Neural cell (in vitro differentiated cells): ENCODE data around the gene DOK1. TPM values are rescaled to one million over a fixed set of nuclear protein-coding genes. Genes with fewer than 3 reads are reported as not detected.

Source experiments
- H2AFZ ChIP-seq: fragments of 200-600, 300-800 bp; sonication (generic), shearing (Covaris generic); 2 replicates; pipeline ENCODE4 v1.6.0; 2014; ENCODE audit warnings: low read depth, mild to moderate bottlenecking, antibody characterized with exemption, low read length, moderate library complexity
- H3F3A ChIP-seq: fragments of 200-600 bp; shearing (Covaris generic); 2 replicates; pipeline ENCODE4 v1.6.1; 2016; ENCODE audit warnings: mild to moderate bottlenecking, moderate library complexity, mixed read lengths, antibody characterized with exemption, low read length; ENCODE audit not compliant: insufficient read depth, poor library complexity, severe bottlenecking
- H3K27ac ChIP-seq: fragments of 200-600, 300-800 bp; sonication (generic), shearing (Covaris generic); 2 replicates; pipeline ENCODE4 v1.5.1; 2014; ENCODE audit warnings: mild to moderate bottlenecking, low read length, moderate library complexity
- H3K27me3 ChIP-seq: fragments of 300-800, 200-600 bp; sonication (generic), shearing (Covaris generic); 2 replicates; pipeline ENCODE4 v1.6.0; 2014; ENCODE audit warnings: mild to moderate bottlenecking, low read depth, low read length, moderate library complexity; ENCODE audit not compliant: insufficient read depth
- H3K36me3 ChIP-seq: fragments of 300-800, 200-600 bp; sonication (generic), shearing (Covaris generic); 2 replicates; pipeline ENCODE4 v1.5.1; 2014; ENCODE audit warnings: mild to moderate bottlenecking, antibody characterized with exemption, low read length, moderate library complexity; ENCODE audit not compliant: insufficient read depth
- H3K4me2 ChIP-seq: fragments of 300-800, 200-600 bp; sonication (generic), shearing (Covaris generic); 2 replicates; pipeline ENCODE4 v1.6.0; 2014; ENCODE audit warnings: mild to moderate bottlenecking, low read length
- H3K4me3 ChIP-seq: fragments of 300-800, 200-600 bp; sonication (generic), shearing (Covaris generic); 2 replicates; pipeline ENCODE4 v1.5.1; 2014; ENCODE audit warnings: mild to moderate bottlenecking, low read length, moderate library complexity
- H3K79me2 ChIP-seq: fragments of 200-600 bp; shearing (Covaris generic); replicated peaks from 2 replicates; pipeline ENCODE4 v1.6.0; 2014; ENCODE audit warnings: mild to moderate bottlenecking, low read length, moderate library complexity; ENCODE audit not compliant: insufficient read depth
- H3K9ac ChIP-seq: fragments of 300-800, 200-600 bp; sonication (generic), shearing (Covaris generic); 2 replicates; pipeline ENCODE4 v1.6.1; 2016; ENCODE audit warnings: mild to moderate bottlenecking, low read length, mixed read lengths
- H3K9me2 ChIP-seq: fragments of 200-600 bp; shearing (Covaris generic); 2 replicates; pipeline ENCODE4 v1.6.1; 2016; ENCODE audit warnings: mild to moderate bottlenecking, low read length, mixed read lengths; ENCODE audit not compliant: insufficient read depth
- H3K9me3 ChIP-seq: fragments of 200-600, 300-800 bp; sonication (generic), shearing (Covaris generic); 2 replicates; pipeline ENCODE4 v1.6.1; 2016; ENCODE audit warnings: mild to moderate bottlenecking, mixed run types, low read length, moderate library complexity, mixed read lengths
- H4K20me1 ChIP-seq: fragments of 200-600 bp; shearing (Covaris generic); 2 replicates; pipeline ENCODE4 v1.6.1; 2016; ENCODE audit warnings: mild to moderate bottlenecking, mixed run types; ENCODE audit not compliant: insufficient read depth
- EP300 ChIP-seq: fragments of 450-650 bp; conservative IDR thresholded peaks from 2 replicates; pipeline ENCODE4 v1.6.1; 2014; ENCODE audit warnings: antibody characterized with exemption, mild to moderate bottlenecking, moderate library complexity; ENCODE audit not compliant: poor library complexity, severe bottlenecking
- EZH2 ChIP-seq: fragments of 200-600, 300-800 bp; shearing (Covaris generic), sonication (generic); IDR thresholded peaks from 2 replicates; pipeline ENCODE4 v1.6.1; 2014; ENCODE audit warnings: antibody characterized with exemption, low read length, borderline replicate concordance, mild to moderate bottlenecking; ENCODE audit not compliant: insufficient read depth, poor library complexity, severe bottlenecking
- MXI1 ChIP-seq: fragments of 450-650 bp; conservative IDR thresholded peaks from 2 replicates; pipeline ENCODE4 v1.6.1; 2014; ENCODE audit warnings: antibody characterized with exemption, mild to moderate bottlenecking; ENCODE audit not compliant: poor library complexity, severe bottlenecking
- POLR2AphosphoS5 ChIP-seq: IDR thresholded peaks from 2 replicates; pipeline ENCODE4 v1.6.1; 2012
- RAD21 ChIP-seq: fragments of 450-650 bp; conservative IDR thresholded peaks from 2 replicates; pipeline ENCODE4 v1.6.1; 2014; ENCODE audit warnings: antibody characterized with exemption, mild to moderate bottlenecking, moderate library complexity
- SMC3 ChIP-seq: fragments of 450-650 bp; conservative IDR thresholded peaks from 2 replicates; pipeline ENCODE4 v1.6.1; 2014; ENCODE audit warnings: antibody characterized with exemption, mild to moderate bottlenecking, moderate library complexity; ENCODE audit not compliant: poor library complexity
- TAF1 ChIP-seq: IDR thresholded peaks from 2 replicates; pipeline ENCODE4 v1.6.1; 2012; ENCODE audit warnings: low read depth
- polyA plus RNA-seq: library from polyadenylated mRNA; depleted of rRNA; stranded (reverse); fragments of >200 nt; gene quantifications from 2 replicates; pipeline ENCODE4 v1.2.3, GENCODE V29; 2014
- TF ChIP-seq, protein P1 (sequence below): IDR thresholded peaks from 2 replicates; pipeline ENCODE4 v1.6.1; 2012; ENCODE audit warnings: borderline replicate concordance
- TF ChIP-seq, protein P2 (sequence below): fragments of 450-650 bp; IDR thresholded peaks from 2 replicates; pipeline ENCODE4 v1.5.1; 2014; ENCODE audit warnings: antibody characterized with exemption, mild to moderate bottlenecking, moderate library complexity; ENCODE audit not compliant: poor library complexity, severe bottlenecking

Gene DOK1
- polyA plus RNA-seq, 1 donor from 2014 or later, result 0.79 TPM

- H3K79me2 ChIP-seq, result no peaks in the 10 kb centered on the region
- TF ChIP-seq RAD21 (no peak), EP300 (no peak), EZH2 (no peak), MXI1 (no peak), TAF1 (no peak), POLR2AphosphoS5 (no peak), SMC3 (no peak)
- TF ChIP-seq, protein P1, sequence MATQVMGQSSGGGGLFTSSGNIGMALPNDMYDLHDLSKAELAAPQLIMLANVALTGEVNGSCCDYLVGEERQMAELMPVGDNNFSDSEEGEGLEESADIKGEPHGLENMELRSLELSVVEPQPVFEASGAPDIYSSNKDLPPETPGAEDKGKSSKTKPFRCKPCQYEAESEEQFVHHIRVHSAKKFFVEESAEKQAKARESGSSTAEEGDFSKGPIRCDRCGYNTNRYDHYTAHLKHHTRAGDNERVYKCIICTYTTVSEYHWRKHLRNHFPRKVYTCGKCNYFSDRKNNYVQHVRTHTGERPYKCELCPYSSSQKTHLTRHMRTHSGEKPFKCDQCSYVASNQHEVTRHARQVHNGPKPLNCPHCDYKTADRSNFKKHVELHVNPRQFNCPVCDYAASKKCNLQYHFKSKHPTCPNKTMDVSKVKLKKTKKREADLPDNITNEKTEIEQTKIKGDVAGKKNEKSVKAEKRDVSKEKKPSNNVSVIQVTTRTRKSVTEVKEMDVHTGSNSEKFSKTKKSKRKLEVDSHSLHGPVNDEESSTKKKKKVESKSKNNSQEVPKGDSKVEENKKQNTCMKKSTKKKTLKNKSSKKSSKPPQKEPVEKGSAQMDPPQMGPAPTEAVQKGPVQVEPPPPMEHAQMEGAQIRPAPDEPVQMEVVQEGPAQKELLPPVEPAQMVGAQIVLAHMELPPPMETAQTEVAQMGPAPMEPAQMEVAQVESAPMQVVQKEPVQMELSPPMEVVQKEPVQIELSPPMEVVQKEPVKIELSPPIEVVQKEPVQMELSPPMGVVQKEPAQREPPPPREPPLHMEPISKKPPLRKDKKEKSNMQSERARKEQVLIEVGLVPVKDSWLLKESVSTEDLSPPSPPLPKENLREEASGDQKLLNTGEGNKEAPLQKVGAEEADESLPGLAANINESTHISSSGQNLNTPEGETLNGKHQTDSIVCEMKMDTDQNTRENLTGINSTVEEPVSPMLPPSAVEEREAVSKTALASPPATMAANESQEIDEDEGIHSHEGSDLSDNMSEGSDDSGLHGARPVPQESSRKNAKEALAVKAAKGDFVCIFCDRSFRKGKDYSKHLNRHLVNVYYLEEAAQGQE, result no peak
- TF ChIP-seq, protein P2, sequence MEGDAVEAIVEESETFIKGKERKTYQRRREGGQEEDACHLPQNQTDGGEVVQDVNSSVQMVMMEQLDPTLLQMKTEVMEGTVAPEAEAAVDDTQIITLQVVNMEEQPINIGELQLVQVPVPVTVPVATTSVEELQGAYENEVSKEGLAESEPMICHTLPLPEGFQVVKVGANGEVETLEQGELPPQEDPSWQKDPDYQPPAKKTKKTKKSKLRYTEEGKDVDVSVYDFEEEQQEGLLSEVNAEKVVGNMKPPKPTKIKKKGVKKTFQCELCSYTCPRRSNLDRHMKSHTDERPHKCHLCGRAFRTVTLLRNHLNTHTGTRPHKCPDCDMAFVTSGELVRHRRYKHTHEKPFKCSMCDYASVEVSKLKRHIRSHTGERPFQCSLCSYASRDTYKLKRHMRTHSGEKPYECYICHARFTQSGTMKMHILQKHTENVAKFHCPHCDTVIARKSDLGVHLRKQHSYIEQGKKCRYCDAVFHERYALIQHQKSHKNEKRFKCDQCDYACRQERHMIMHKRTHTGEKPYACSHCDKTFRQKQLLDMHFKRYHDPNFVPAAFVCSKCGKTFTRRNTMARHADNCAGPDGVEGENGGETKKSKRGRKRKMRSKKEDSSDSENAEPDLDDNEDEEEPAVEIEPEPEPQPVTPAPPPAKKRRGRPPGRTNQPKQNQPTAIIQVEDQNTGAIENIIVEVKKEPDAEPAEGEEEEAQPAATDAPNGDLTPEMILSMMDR, result no peak
- H4K20me1 ChIP-seq, result no peaks in the 10 kb centered on the region
- H3K27me3 ChIP-seq, result no peaks in the 10 kb centered on the region
- no peak overlapping the region for H3K4me3 ChIP-seq
- H3K4me2 ChIP-seq, result no peak overlapping the region
- H3K9me2 ChIP-seq, result no peaks in the 10 kb centered on the region
- no peaks in the 10 kb centered on the region for H3K9me3 ChIP-seq
- H3K36me3 ChIP-seq, result no peaks in the 10 kb centered on the region
- H3F3A ChIP-seq, result no peaks in the 10 kb centered on the region
- H3K27ac ChIP-seq, result no peak overlapping the region
- H2AFZ ChIP-seq, result no peak overlapping the region
- H3K9ac ChIP-seq, result no peak overlapping the region
Observed at GRCh38 chr2:74569686-74570085, 15.2 kb downstream of the DOK1 start.

- TF ChIP-seq, protein P2, result no peak
- no peak for TF ChIP-seq POLR2AphosphoS5
- TF ChIP-seq TAF1, result no peak
- TF ChIP-seq, protein P1, result no peak
- TF ChIP-seq SMC3, result no peak
- H2AFZ ChIP-seq, result no peak overlapping the region
- H3K9ac ChIP-seq, result no peak overlapping the region
- no peaks in the 10 kb centered on the region for H3F3A ChIP-seq
- no peak overlapping the region for H3K4me3 ChIP-seq
- no peaks in the 10 kb centered on the region for H3K79me2 ChIP-seq
- no peak overlapping the region for H3K4me2 ChIP-seq
- H3K9me2 ChIP-seq, result no peaks in the 10 kb centered on the region
- no peaks in the 10 kb centered on the region for H3K9me3 ChIP-seq
- no peaks in the 10 kb centered on the region for H3K36me3 ChIP-seq
- no peaks in the 10 kb centered on the region for H3K27me3 ChIP-seq
- H4K20me1 ChIP-seq, result no peaks in the 10 kb centered on the region
- H3K27ac ChIP-seq, result no peak overlapping the region
Observed at GRCh38 chr2:74571058-74571457, 16.5 kb downstream of the DOK1 start.
